Natural killer cell (primary cell): ENCODE data around the gene CAST. TPM values are rescaled to one million over a fixed set of nuclear protein-coding genes. Genes with fewer than 3 reads are reported as not detected.

Experiments
- ATAC-seq, 3 donors: fragments of 150-1000 bp in 2 of 3; fragments of 200-7000 bp in 1 of 3; cut with Tn5 transposase; 1 replicate in 1 of 3; 2 replicates in 2 of 3; pipeline ENCODE4 v1.10.0; 2021; ENCODE audit warnings: mild to moderate bottlenecking in 2 of 3, moderate library complexity in 2 of 3
- DNase-seq, 2 donors: peaks; one replicate each; pipeline versions ENCODE4 v3.0.0 to v3.0.0-alpha.2; 2013 to 2021; ENCODE audit warnings: mixed read lengths in 1 of 2
- H3K27ac ChIP-seq: one replicate; pipeline ENCODE4 v1.5.1; 2013; ENCODE audit warnings: mild to moderate bottlenecking, low read length
- H3K27me3 ChIP-seq: one replicate; pipeline ENCODE4 v1.6.1; 2013; ENCODE audit warnings: low read length; ENCODE audit not compliant: control insufficient read depth, insufficient read depth
- H3K36me3 ChIP-seq: one replicate; pipeline ENCODE4 v1.6.1; 2013; ENCODE audit warnings: low read length; ENCODE audit not compliant: control insufficient read depth, insufficient read depth
- H3K4me1 ChIP-seq: one replicate; pipeline ENCODE4 v1.6.1; 2013; ENCODE audit warnings: low read length; ENCODE audit not compliant: control insufficient read depth, insufficient read depth
- H3K4me3 ChIP-seq: one replicate; pipeline ENCODE4 v1.5.1; 2013; ENCODE audit warnings: low read length
- H3K9me3 ChIP-seq: one replicate; pipeline ENCODE4 v1.6.1; 2013; ENCODE audit warnings: low read length; ENCODE audit not compliant: control insufficient read depth, insufficient read depth
- H3K27ac Mint-ChIP-seq, 2 donors: one replicate each; pipeline ENCODE4 v1.8.0; 2022; ENCODE audit warnings: mild to moderate bottlenecking in 2 of 2, mixed read lengths in 2 of 2, moderate library complexity in 1 of 2
- H3K27me3 Mint-ChIP-seq, 2 donors: one replicate each; pipeline ENCODE4 v1.8.0; 2022; ENCODE audit warnings: low read depth in 2 of 2, mixed read lengths in 2 of 2
- H3K36me3 Mint-ChIP-seq: one replicate; pipeline ENCODE4 v1.8.0; 2022; ENCODE audit warnings: mixed read lengths
- H3K4me1 Mint-ChIP-seq, 2 donors: one replicate each; pipeline ENCODE4 v1.8.0; 2022; ENCODE audit warnings: mixed read lengths in 2 of 2
- H3K4me3 Mint-ChIP-seq: one replicate; pipeline ENCODE4 v1.8.0; 2022; ENCODE audit warnings: mild to moderate bottlenecking, moderate library complexity, mixed read lengths
- H3K9me3 Mint-ChIP-seq, 2 donors: one replicate each; pipeline ENCODE4 v1.8.0; 2022; ENCODE audit warnings: mixed read lengths in 2 of 2
- CTCF ChIP-seq: fragments of 200-600 bp; IDR thresholded peaks from one replicate; pipeline ENCODE4 v1.8.0; 2022; ENCODE audit warnings: antibody characterized with exemption
- WGBS: methylation state at CpG from one replicate; pipeline ENCODE4 v1.1.7; 2013; ENCODE audit warnings: missing lambda C conversion rate; ENCODE audit not compliant: insufficient coverage; 5-methylcytosine and 5-hydroxymethylcytosine counted together
- intact Hi-C: fragments of 100-400 bp; cut with micrococcal nuclease; formaldehyde crosslinking; loops from one replicate; pipeline ENCODE4 v1.14.2; 2022
- total RNA-seq, 4 donors: library from RNA; stranded (reverse); fragments of 120-200 nt in 1 of 4; gene quantifications; one replicate each; pipeline versions ENCODE4 v1.2.3 to v1.2.4, GENCODE V29; 2013 to 2022

Gene CAST
- total RNA-seq, 3 donors from 2014 or later (not counting 1 experiment from before 2014, with no cell fraction given): 364 to 414 (median 376) TPM

GRCh38 chr5:96752341-96753016 lies 90.3 kb downstream of the CAST start:
- H3K27ac ChIP-seq: no peak overlapping the region
- intact Hi-C loops: loop anchor here (1.0 to 10.0 kb wide), 2 partner anchors 262 to 410 kb away; no protein-coding TSS in a partner anchor
- Mint-ChIP-seq H3K27ac (peak overlapping the region in 1 of 2 donors; percentile 78), H3K9me3 (no peaks in the 10 kb centered on the region), H3K27me3 (no peaks in the 10 kb centered on the region), H3K4me3 (no peak overlapping the region), H3K4me1 (peaks cover 0 to 9% of the 10 kb centered on the region in 2 donors), H3K36me3 (peaks cover 33% of the 10 kb centered on the region)
- TF ChIP-seq CTCF: peak; percentile 83
- ATAC-seq: peak; percentile 58 to 78 (median 61)
- H3K27me3 ChIP-seq: no peaks in the 10 kb centered on the region
- peak in 1 of 2 donors; percentile 85 for DNase-seq
- peaks cover 96% of the 10 kb centered on the region for H3K36me3 ChIP-seq
- no peak overlapping the region for H3K4me3 ChIP-seq
- no peaks in the 10 kb centered on the region for H3K4me1 ChIP-seq
- no peaks in the 10 kb centered on the region for H3K9me3 ChIP-seq

- WGBS: 92% methylated on average over 4 of the region's 4 CpGs
- Histone ChIP-seq H3K4me1 (no peaks in the 10 kb centered on the region), H3K36me3 (peaks cover 96% of the 10 kb centered on the region), H3K27me3 (no peaks in the 10 kb centered on the region), H3K4me3 (no peak overlapping the region), H3K9me3 (no peaks in the 10 kb centered on the region), H3K27ac (no peak overlapping the region)
- ATAC-seq (no peak), DNase-seq (no peak)
- no peaks in the 10 kb centered on the region for H3K9me3 Mint-ChIP-seq
- H3K4me1 Mint-ChIP-seq: peaks cover 0 to 9% of the 10 kb centered on the region in 2 donors
- H3K27me3 Mint-ChIP-seq: no peaks in the 10 kb centered on the region
- no peak for TF ChIP-seq CTCF
- intact Hi-C loops: loop anchor here (10.0 kb wide), 1 partner anchor 262 kb away; no protein-coding TSS in a partner anchor
- peaks cover 33% of the 10 kb centered on the region for H3K36me3 Mint-ChIP-seq
- H3K27ac Mint-ChIP-seq: peak overlapping the region in 1 of 2 donors; percentile 29
- no peak overlapping the region for H3K4me3 Mint-ChIP-seq
These were observed 90.8 kb downstream of the CAST start for GRCh38 chr5:96753017-96753397.

GRCh38 chr5:96753848-96754247 lies 91.7 kb downstream of the CAST start:
- DNase-seq (no peak), ATAC-seq (no peak)
- no peak for TF ChIP-seq CTCF
- Histone ChIP-seq H3K27me3 (no peaks in the 10 kb centered on the region), H3K4me1 (no peaks in the 10 kb centered on the region), H3K36me3 (peaks cover 96% of the 10 kb centered on the region), H3K27ac (no peak overlapping the region), H3K4me3 (no peak overlapping the region), H3K9me3 (no peaks in the 10 kb centered on the region)
- peak overlapping the region; percentile 31 to 55 for H3K27ac Mint-ChIP-seq
- WGBS: 100% methylated on average over 1 of the region's 4 CpGs
- intact Hi-C loops: loop anchor here (10.0 kb wide), 1 partner anchor 261 kb away; no protein-coding TSS in a partner anchor
- H3K4me3 Mint-ChIP-seq: no peak overlapping the region
- peaks cover 0 to 9% of the 10 kb centered on the region in 2 donors for H3K4me1 Mint-ChIP-seq
- no peaks in the 10 kb centered on the region for H3K9me3 Mint-ChIP-seq
- H3K27me3 Mint-ChIP-seq: no peaks in the 10 kb centered on the region
- H3K36me3 Mint-ChIP-seq: peaks cover 35% of the 10 kb centered on the region
